ENCODE data around the gene LIN9.
A peak's percentile ranks its signal among the peaks of the same experiment; 100 is the strongest.

LIN9 gene

GRCh38 chr1:226248796-226249195 is 60.2 kb downstream of the LIN9 start:
- no peak for TF ChIP-seq JUND (IDR thresholded peaks at IDR 0.05; ENCODE audit: low read depth)
- in situ Hi-C loops (cut with HindIII; ENCODE audit: low pct_unique_long_range_greater_than_20kb, low sequenced_read_pairs): no loop called here
- DNase-seq (ENCODE audit: low read depth in 1 of 2, low spot score in 1 of 2): no peak

- DNase-seq (ENCODE audit: low read depth in 1 of 2, low spot score in 1 of 2): no peak
- in situ Hi-C loops (cut with HindIII; ENCODE audit: low pct_unique_long_range_greater_than_20kb, low sequenced_read_pairs): no loop called here
- no peak for TF ChIP-seq JUND (IDR thresholded peaks at IDR 0.05; ENCODE audit: low read depth)
These were observed 60.9 kb downstream of the LIN9 start for GRCh38 chr1:226248091-226248490.

GRCh38 chr1:226239421-226239820 is 69.5 kb downstream of the LIN9 start:
- in situ Hi-C loops (cut with HindIII; ENCODE audit: low pct_unique_long_range_greater_than_20kb, low sequenced_read_pairs): no loop called here
- no peak for DNase-seq (ENCODE audit: low read depth in 1 of 2, low spot score in 1 of 2)
- no peak for TF ChIP-seq JUND (IDR thresholded peaks at IDR 0.05; ENCODE audit: low read depth)

GRCh38 chr1:226236826-226237225 is 72.1 kb downstream of the LIN9 start:
- in situ Hi-C loops (cut with HindIII; ENCODE audit: low pct_unique_long_range_greater_than_20kb, low sequenced_read_pairs): no loop called here
- TF ChIP-seq JUND (IDR thresholded peaks at IDR 0.05; ENCODE audit: low read depth): no peak
- no peak for DNase-seq (ENCODE audit: low read depth in 1 of 2, low spot score in 1 of 2)

GRCh38 chr1:226233806-226234205 is 75.2 kb downstream of the LIN9 start:
- in situ Hi-C loops (cut with HindIII; ENCODE audit: low pct_unique_long_range_greater_than_20kb, low sequenced_read_pairs): no loop called here
- DNase-seq (ENCODE audit: low read depth in 1 of 2, low spot score in 1 of 2): no peak
- no peak for TF ChIP-seq JUND (IDR thresholded peaks at IDR 0.05; ENCODE audit: low read depth)

- DNase-seq (ENCODE audit: low read depth in 1 of 2, low spot score in 1 of 2): no peak
- in situ Hi-C loops (cut with HindIII; ENCODE audit: low pct_unique_long_range_greater_than_20kb, low sequenced_read_pairs): no loop called here
- TF ChIP-seq JUND (IDR thresholded peaks at IDR 0.05; ENCODE audit: low read depth): no peak
These were observed 75.7 kb downstream of the LIN9 start for GRCh38 chr1:226233293-226233692.

GRCh38 chr1:226226601-226227000 is 82.4 kb downstream of the LIN9 start:
- DNase-seq (ENCODE audit: low read depth in 1 of 2, low spot score in 1 of 2): no peak
- in situ Hi-C loops (cut with HindIII; ENCODE audit: low pct_unique_long_range_greater_than_20kb, low sequenced_read_pairs): no loop called here
- no peak for TF ChIP-seq JUND (IDR thresholded peaks at IDR 0.05; ENCODE audit: low read depth)

- no peak for TF ChIP-seq JUND (IDR thresholded peaks at IDR 0.05; ENCODE audit: low read depth)
- in situ Hi-C loops (cut with HindIII; ENCODE audit: low pct_unique_long_range_greater_than_20kb, low sequenced_read_pairs): no loop called here
- DNase-seq (ENCODE audit: low read depth in 1 of 2, low spot score in 1 of 2): no peak
These were observed 85.1 kb downstream of the LIN9 start for GRCh38 chr1:226223786-226224244.

GRCh38 chr1:226223157-226223785 is 85.7 kb downstream of the LIN9 start, which contains the start of gene MIXL1:
TSS of gene MIXL1 (plus strand) at chr1:226223664. CDS start at chr1:226223682, 18 bp downstream.
- no peak for DNase-seq (ENCODE audit: low read depth in 1 of 2, low spot score in 1 of 2)
- no peak for TF ChIP-seq JUND (IDR thresholded peaks at IDR 0.05; ENCODE audit: low read depth)
- in situ Hi-C loops (cut with HindIII; ENCODE audit: low pct_unique_long_range_greater_than_20kb, low sequenced_read_pairs): no loop called here

- TF ChIP-seq JUND (IDR thresholded peaks at IDR 0.05; ENCODE audit: low read depth): no peak
- in situ Hi-C loops (cut with HindIII; ENCODE audit: low pct_unique_long_range_greater_than_20kb, low sequenced_read_pairs): no loop called here
- DNase-seq (ENCODE audit: low read depth in 1 of 2, low spot score in 1 of 2): no peak
These were observed 86.3 kb downstream of the LIN9 start for GRCh38 chr1:226222686-226223085.

GRCh38 chr1:226220473-226221189 is 88.3 kb downstream of the LIN9 start:
- peak; percentile 52 to 82 for DNase-seq (ENCODE audit: low read depth in 1 of 2, low spot score in 1 of 2)

GRCh38 chr1:226217273-226217672 is 91.7 kb downstream of the LIN9 start:
- in situ Hi-C loops (cut with HindIII; ENCODE audit: low pct_unique_long_range_greater_than_20kb, low sequenced_read_pairs): no loop called here
- TF ChIP-seq JUND (IDR thresholded peaks at IDR 0.05; ENCODE audit: low read depth): no peak
- no peak for DNase-seq (ENCODE audit: low read depth in 1 of 2, low spot score in 1 of 2)

More at GRCh38 chr1:226220473-226221189, 88.3 kb downstream of the LIN9 start:
- TF ChIP-seq JUND (IDR thresholded peaks at IDR 0.05; ENCODE audit: low read depth): no peak
- in situ Hi-C loops (cut with HindIII; ENCODE audit: low pct_unique_long_range_greater_than_20kb, low sequenced_read_pairs): no loop called here

GRCh38 chr1:226216056-226216455 is 92.9 kb downstream of the LIN9 start:
- no peak for TF ChIP-seq JUND (IDR thresholded peaks at IDR 0.05; ENCODE audit: low read depth)
- DNase-seq (ENCODE audit: low read depth in 1 of 2, low spot score in 1 of 2): no peak
- in situ Hi-C loops (cut with HindIII; ENCODE audit: low pct_unique_long_range_greater_than_20kb, low sequenced_read_pairs): no loop called here

Data from T47D (cell line).